Neuron (in vitro differentiated cells): ENCODE results near the gene PYCR2.
"Not testable (repeated sequence)": the region's sequence is repeated elsewhere in the genome, so short reads cannot be mapped to it uniquely, and the experiment has no call there.

Experiments used
- H2AFZ ChIP-seq: one replicate; pipeline ENCODE4 v1.6.1; 2013; ENCODE audit warnings: low read depth, mild to moderate bottlenecking, inconsistent platforms, low read length, moderate library complexity
- H3K27me3 ChIP-seq: one replicate; pipeline ENCODE4 v1.6.1; 2013; ENCODE audit warnings: low read length; ENCODE audit not compliant: insufficient read depth
- H3K36me3 ChIP-seq: one replicate; pipeline ENCODE4 v1.6.1; 2013; ENCODE audit warnings: low read length; ENCODE audit not compliant: insufficient read depth
- H3K4me1 ChIP-seq: one replicate; pipeline ENCODE4 v1.6.1; 2013; ENCODE audit warnings: low read length; ENCODE audit not compliant: insufficient read depth
- H3K4me3 ChIP-seq: 2 replicates; pipeline ENCODE4 v1.5.1; 2013; ENCODE audit warnings: mild to moderate bottlenecking, low read length, moderate library complexity
- H3K9me3 ChIP-seq: one replicate; pipeline ENCODE4 v1.6.1; 2013; ENCODE audit warnings: low read length

PYCR2 gene

DNA sequence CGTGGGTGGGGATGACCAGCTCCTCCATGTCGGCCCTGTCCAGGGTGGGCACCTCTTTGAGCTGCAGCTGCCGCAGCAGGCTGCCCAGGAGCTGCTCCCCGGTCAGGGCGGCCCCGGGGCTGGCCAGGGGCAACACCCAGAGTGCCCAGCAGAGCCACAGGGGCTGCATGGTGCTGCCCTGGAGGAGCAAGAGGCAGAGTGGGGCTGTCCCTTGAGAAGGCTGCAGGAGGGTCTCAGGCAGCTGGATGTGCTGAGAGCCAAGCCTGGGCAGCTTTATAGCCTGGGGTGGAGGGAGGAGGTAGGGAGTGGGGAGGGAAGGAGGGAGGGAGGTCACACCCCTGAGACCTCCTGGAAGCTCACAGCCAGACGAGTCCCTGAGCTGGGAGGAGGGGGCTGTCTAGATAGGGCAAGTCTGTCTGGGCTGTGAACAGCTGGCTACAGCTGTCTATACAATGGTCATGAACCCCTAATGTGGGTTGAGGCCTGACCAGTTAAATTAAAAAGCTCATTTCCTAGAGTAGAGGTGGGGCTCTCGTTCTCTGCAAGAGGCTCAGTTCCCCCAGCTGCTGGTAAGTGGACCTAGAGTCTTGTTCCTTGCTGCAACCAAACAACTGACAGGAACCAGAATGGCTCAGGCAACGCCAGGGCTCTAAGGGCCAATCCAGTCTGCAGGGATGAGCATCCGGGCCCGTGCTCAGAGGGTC, 35.0 kb downstream of the PYCR2 start, which contains the start of gene LEFTY1:
TSS of gene LEFTY1 (minus strand) at position 249 of the 704 bp plus-strand sequence. CDS start at position 169, 80 bp downstream.
- Histone ChIP-seq H2AFZ (peak within 1 kb of the TSS; percentile 40), H3K4me1 (peaks cover 8% of the 10 kb centered on the region), H3K4me3 (no peak within 1 kb of the TSS), H3K36me3 (no peaks in the 10 kb centered on the region), H3K27me3 (peaks cover 6% of the 10 kb centered on the region), H3K9me3 (no peaks in the 10 kb centered on the region)

DNA sequence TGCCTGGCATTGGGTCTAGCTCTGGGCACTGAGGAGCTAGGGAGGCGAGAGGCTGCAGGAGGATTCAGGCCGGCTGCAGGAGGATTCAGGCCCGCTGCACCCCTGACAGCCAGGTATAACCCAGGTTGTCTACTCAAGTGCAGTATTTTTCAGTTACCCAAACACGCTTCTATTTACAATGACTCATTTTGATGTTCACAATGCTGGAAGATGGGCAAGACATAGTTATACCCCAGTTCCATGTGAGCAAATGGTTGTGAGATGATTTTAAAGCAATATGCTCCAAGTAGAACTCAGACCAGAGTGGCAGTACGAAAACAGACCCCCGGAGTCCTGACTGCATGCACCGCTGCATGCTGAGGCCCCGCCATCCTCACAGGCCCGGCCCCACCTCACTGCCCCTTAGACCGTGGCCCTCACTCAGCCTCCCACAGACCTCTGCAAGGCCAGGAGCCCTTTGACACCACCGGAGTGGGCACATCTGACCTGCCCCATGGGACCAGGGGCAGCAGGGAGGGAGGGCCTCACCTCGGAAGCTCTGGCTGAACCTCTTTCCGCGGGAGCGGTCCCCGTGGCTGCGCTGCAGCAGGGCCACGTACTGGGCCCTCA, 35.7 kb downstream of the PYCR2 start:
- no peaks in the 10 kb centered on the region for H3K36me3 ChIP-seq
- H3K27me3 ChIP-seq = peaks cover 6% of the 10 kb centered on the region
- peak overlapping the region; percentile 40 for H2AFZ ChIP-seq
- peaks cover 8% of the 10 kb centered on the region for H3K4me1 ChIP-seq
- no peaks in the 10 kb centered on the region for H3K9me3 ChIP-seq
- H3K4me3 ChIP-seq = no peak overlapping the region

DNA sequence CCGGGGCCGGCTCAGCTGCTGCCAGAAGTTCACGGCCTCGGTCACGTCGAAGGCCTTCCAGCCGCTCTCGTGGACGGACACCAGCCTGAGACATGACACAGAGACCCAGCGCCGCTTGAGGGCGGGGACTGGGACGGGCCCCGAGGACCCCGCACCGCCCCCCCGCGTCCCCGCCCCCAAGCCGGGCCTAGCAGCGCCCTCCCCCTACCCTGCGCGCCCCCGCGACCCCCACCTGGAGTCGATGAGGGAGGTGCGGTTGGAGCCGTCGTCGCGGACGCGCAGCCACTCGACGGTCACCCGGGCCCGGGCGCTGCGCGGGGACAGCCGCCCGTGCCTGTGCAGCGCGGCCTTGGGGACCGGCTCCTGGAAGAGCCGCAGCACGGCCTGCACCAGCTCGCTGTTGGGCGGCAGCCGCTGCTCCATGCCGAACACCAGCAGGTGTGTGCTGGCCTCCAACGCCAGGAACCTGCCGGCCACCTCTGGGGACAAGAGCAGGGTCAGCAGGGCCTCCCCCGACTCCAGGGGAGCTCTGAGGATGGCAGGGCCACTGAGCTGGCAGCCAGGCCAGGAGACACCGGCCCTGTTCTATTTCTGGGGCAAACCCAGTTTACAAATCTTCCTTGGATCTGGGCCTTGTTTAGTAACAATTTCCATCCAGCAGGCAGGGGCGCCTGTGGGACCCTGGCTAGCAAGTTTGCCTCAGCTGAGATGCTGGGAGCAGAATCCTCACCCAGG, 36.3 kb downstream of the PYCR2 start:
- H3K4me3 ChIP-seq, H3K36me3 ChIP-seq, H2AFZ ChIP-seq, H3K27me3 ChIP-seq, H3K9me3 ChIP-seq, H3K4me1 ChIP-seq: not testable (repeated sequence)

DNA sequence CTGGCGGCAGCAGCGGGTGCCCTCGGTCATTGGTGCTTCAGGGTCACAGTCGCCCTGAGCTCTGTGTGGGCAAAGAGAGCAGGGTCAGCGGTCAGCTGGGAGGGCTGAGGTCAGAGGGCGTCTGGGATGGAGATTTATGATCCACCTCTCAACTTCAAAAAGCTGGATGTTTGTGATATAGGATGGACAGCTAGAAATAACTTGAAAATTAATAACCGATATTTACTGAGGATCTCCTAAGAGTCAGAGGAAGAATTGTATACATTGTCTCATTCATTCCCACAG, 37.1 kb downstream of the PYCR2 start:
- H3K4me3 ChIP-seq = no peak overlapping the region
- peaks cover 6% of the 10 kb centered on the region for H3K27me3 ChIP-seq
- H2AFZ ChIP-seq = no peak overlapping the region

DNA sequence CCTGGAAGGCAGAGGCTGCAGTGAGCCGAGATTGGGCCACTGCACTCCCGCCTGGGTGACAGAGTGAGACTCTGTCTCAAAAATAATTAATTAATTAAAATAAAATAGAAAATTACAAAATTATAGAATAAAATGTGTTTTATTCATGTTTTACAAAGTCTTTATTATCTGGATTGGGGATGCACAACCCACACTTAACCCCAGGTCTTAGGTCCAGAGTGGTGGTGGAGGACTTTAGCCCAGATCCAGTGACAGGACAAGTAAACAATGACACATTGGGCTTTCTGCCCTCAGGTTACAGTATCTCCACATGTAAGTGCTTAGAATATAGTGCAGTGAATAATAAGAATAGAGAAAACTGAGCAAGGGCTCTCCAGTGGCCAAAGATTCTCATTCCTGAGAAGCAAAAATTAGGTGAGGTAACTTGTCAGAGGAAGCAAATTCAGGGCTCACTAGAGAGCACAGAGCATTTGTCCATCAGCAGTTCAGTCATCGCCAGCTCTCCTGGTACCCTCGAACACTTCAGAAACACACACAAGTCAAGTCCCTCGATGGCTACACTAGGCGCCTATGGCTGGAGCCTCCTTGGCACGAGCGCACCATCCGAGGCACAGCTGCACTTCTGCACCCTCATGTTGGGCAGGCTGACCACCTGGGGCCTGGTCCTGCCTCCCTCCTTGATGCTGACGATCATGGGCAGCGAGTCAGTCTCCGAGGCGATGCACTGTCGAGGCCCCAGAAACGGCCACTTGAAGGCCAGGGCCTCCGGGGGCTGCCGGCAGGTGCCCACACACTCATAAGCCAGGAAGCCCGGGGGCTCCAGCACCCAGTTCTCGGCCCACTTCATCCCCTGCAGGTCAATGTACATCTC, 37.7 kb downstream of the PYCR2 start:
- Histone ChIP-seq H3K36me3 (no peaks in the 10 kb centered on the region), H3K9me3 (no peaks in the 10 kb centered on the region), H3K4me1 (peaks cover 9% of the 10 kb centered on the region), H3K4me3 (no peak overlapping the region), H3K27me3 (peaks cover 6% of the 10 kb centered on the region), H2AFZ (no peak overlapping the region)

More for the DNA sequence above, 37.1 kb downstream of the PYCR2 start:
- H3K36me3 ChIP-seq = no peaks in the 10 kb centered on the region
- H3K4me1 ChIP-seq = peaks cover 8% of the 10 kb centered on the region
- H3K9me3 ChIP-seq = no peaks in the 10 kb centered on the region

DNA sequence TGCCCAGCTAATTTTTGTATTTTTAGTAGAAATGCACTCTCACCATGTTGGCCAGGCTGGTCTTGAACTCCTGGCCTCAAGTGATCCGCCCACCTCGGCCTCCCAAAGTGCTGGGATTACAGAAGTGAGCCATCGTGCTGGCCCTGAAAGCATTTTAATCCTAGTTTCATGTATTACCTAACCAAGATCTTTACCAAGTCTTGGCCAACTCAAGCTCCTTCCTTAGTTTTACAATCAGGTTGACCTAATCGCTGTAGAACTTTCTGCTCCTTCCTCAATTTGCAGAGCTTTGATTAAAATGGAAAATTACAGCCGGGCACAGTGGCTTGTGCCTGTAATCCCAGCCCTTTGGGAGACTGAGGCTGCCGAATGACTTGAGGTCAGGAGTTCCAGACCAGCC, 38.7 kb downstream of the PYCR2 start:
- no peaks in the 10 kb centered on the region for H3K36me3 ChIP-seq
- H3K27me3 ChIP-seq = peaks cover 6% of the 10 kb centered on the region
- no peaks in the 10 kb centered on the region for H3K9me3 ChIP-seq
- H2AFZ ChIP-seq = no peak overlapping the region
- H3K4me1 ChIP-seq = peaks cover 11% of the 10 kb centered on the region
- no peak overlapping the region for H3K4me3 ChIP-seq

DNA sequence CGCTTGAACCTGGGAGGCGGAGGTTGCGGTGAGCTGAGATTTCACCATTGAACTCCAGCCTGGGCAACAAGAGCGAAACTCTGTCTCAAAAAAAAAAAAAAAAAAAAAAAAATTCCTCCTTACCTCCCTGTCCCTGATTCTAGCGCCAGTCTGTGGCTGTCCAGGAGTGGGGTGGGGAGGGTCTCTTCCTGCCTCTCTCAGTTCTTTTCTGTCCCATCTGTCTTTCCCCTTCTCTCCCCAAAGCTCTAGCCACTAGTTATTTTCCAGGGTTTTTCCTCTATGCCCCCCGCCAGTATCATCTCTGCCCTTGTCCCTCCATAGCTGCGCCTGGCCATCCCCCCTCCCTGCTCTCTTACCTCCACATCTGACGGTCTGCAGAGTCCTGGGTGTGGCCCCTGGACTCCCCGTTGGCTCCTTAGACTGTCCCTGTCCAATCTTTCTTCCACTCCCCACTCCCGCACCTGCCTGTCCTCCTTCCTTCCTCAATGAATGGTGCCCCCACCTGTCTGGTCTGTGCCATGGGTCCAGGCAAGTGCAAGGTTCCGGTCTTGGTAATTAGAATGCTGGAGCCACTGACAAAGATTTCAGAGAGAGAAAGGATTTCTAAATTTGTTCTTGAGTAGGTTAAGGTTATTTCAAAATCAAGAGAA, 40.3 kb downstream of the PYCR2 start:
- H3K27me3 ChIP-seq = peaks cover 3% of the 10 kb centered on the region
- H3K4me3 ChIP-seq = no peak overlapping the region
- no peaks in the 10 kb centered on the region for H3K36me3 ChIP-seq
- peaks cover 9% of the 10 kb centered on the region for H3K4me1 ChIP-seq
- no peaks in the 10 kb centered on the region for H3K9me3 ChIP-seq
- no peak overlapping the region for H2AFZ ChIP-seq

DNA sequence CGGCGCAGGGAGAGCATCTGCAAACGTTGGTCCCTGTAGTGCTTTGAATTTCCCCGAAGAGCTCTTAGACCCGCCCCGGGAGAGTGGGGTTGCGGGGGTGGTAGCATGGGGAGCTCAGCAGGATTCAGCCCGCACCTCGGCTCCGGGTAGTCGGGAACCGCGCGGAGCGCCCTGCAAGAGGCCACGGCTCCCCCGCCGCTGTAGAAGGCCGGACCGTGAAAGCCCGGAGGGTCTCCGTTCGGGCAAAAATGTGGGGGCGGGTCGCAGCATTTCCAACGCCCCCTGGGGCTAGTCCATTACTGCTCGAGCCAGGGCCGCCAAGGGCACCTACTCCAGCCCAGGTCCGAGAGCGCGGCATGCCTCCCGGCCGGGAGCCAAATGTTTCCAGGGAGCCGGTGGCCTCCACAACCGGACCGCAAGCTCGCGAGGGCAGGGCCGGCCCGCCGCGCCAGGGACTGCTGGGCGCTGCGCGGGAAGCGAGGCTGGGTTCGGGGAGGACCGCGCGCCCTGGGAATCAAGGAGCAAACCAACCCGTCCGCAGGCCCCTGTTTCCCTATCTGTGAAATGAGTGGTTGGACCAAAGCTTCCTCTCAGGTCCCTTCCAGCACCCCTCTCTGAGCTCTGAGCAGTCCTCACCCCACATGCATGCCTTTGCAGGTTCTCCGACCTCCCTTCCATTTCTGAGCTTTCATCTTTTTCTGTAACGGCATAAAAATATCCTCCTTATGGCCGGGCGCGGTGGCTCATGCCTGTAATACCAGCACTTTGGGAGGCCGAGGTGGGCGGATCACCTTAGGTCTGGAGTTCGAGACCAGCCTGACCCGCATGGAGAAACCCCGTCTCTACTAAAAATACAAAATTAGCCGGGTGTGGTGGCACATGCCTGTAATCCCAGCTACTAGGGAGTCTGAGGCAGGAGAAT, 41.1 kb downstream of the PYCR2 start:
- no peaks in the 10 kb centered on the region for H3K27me3 ChIP-seq
- peak overlapping the region; percentile 75 for H3K4me3 ChIP-seq
- no peaks in the 10 kb centered on the region for H3K36me3 ChIP-seq
- H2AFZ ChIP-seq = peak overlapping the region; percentile 98
- H3K4me1 ChIP-seq = peaks cover 6% of the 10 kb centered on the region
- no peaks in the 10 kb centered on the region for H3K9me3 ChIP-seq

DNA sequence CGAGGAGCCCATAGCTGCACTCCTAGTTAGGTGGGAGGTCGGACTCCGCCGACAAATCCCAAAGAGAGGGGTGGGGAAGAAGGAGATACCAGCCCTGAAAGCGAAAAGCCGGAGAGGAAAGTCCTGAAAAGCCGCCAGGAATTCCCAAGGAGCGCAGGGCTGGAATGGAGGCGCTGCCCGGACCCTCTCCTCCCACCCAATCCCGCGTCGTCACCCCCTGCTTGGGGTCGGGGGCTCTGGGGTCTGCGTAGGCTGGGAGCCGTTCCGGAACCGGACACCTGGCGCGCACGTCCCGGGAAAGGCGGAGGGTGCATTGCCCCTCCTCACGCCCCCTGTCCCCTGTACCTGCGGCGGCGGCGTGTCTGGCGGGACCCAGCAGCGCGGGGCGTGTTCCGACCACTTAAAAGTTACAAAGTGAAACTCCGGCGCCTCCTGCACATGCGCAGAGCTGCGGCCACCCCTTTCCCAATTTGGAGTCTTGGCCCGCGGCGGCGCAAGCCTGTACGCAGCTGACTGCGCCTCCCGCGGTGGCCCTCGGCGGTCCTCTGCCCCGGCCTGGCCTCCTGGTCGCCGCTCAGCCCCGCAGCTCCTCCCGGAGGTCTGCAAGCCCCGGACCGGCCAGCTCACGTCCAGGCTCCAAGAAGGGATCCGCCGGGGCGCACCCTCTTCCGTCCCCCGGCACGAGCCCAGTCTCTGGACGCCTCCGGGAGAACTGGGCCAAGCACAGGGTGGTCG, 41.9 kb downstream of the PYCR2 start, which contains the start of gene TMEM63A:
TSS of gene TMEM63A (minus strand) at position 422 of the 735 bp plus-strand sequence. CDS start 4,800 bp downstream, outside the sequence.
- peaks cover 5% of the 10 kb centered on the region for H3K4me1 ChIP-seq
- peak within 1 kb of the TSS; percentile 98 for H2AFZ ChIP-seq
- no peaks in the 10 kb centered on the region for H3K27me3 ChIP-seq
- H3K36me3 ChIP-seq = peaks cover 3% of the 10 kb centered on the region
- H3K9me3 ChIP-seq = no peaks in the 10 kb centered on the region
- H3K4me3 ChIP-seq = peak within 1 kb of the TSS; percentile 75

DNA sequence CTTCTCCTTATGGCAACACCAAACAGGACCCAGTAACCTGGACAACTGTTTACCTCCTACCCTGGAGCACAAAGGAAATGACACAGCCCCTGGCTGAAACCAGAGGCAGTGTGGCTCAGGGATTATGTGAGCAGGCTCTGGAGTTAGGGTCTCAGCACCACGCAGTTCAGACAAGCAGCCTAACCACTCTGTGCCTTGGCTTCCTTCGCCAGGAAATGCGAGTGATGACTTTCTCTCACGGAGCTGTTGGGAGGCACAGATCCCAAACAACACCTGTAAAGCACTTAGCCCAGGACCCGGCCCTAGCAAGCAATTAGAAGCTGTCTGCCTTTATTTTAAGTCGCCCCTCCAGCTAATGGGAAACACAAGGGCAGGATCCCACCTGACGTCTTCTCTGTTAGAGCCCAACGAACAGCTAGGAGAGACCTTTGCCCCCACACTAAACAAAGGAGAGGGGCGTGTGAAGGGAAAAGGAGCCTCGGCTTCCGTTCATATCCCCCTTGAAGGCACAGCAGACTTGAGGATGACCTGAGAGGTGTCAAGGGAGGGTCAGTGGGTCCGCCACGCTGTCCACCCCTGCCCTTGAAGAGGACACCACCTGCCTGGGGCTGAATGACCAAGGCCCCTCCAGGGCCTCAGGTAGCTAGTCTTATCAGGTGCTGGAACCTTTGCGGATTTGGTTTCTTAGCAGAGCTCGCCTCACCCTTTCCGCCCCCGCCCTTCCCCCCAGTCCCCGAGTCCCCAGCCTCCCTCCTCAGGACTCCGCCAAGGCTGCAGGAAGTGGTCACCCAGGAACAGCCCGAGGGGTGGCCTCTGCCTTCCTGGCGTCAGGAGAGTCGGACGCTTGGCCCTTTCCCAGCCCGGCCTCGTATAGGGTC, 42.7 kb downstream of the PYCR2 start:
- Histone ChIP-seq H2AFZ (peak overlapping the region; percentile 98), H3K9me3 (no peaks in the 10 kb centered on the region), H3K27me3 (no peaks in the 10 kb centered on the region), H3K36me3 (peaks cover 4% of the 10 kb centered on the region), H3K4me1 (peaks cover 3% of the 10 kb centered on the region), H3K4me3 (peak overlapping the region; percentile 75)
